Ishikawa (cell line): Measurements from ENCODE around the gene EEF1AKMT3.
A peak's percentile ranks its signal among the peaks of the same experiment; 100 is the strongest.

Source experiments
- CEBPB ChIP-seq: IDR thresholded peaks from 2 replicates; pipeline ENCODE4 v1.6.1; 2012
- CREB1 ChIP-seq: IDR thresholded peaks from 2 replicates; pipeline ENCODE4 v1.6.1; 2012; ENCODE audit warnings: low read depth
- EGR1 ChIP-seq: IDR thresholded peaks from 2 replicates; pipeline ENCODE4 v1.6.1; 2012
- EP300 ChIP-seq: IDR thresholded peaks from 2 replicates; pipeline ENCODE4 v1.6.1; 2012; ENCODE audit warnings: borderline replicate concordance
- FOXM1 ChIP-seq: IDR thresholded peaks from 2 replicates; pipeline ENCODE4 v1.6.1; 2012; ENCODE audit warnings: low read depth, borderline replicate concordance
- NFIC ChIP-seq: IDR thresholded peaks from 2 replicates; pipeline ENCODE4 v1.6.1; 2012
- RAD21 ChIP-seq: IDR thresholded peaks from 2 replicates; pipeline ENCODE4 v1.6.1; 2012; ENCODE audit warnings: low read depth
- REST ChIP-seq: IDR thresholded peaks from 2 replicates; pipeline ENCODE4 v1.6.1; 2012; ENCODE audit warnings: low read depth, mild to moderate bottlenecking
- TAF1 ChIP-seq: IDR thresholded peaks from 2 replicates; pipeline ENCODE4 v1.6.1; 2012; ENCODE audit warnings: low read depth, mild to moderate bottlenecking
- TCF12 ChIP-seq: IDR thresholded peaks from 2 replicates; pipeline ENCODE4 v1.6.1; 2012; ENCODE audit warnings: low read depth
- TEAD4 ChIP-seq: IDR thresholded peaks from 2 replicates; pipeline ENCODE4 v1.6.1; 2012
- YY1 ChIP-seq: IDR thresholded peaks from 2 replicates; pipeline ENCODE4 v1.6.1; 2012; ENCODE audit warnings: low read depth
- ZBTB7A ChIP-seq: IDR thresholded peaks from 2 replicates; pipeline ENCODE4 v1.6.1; 2012; ENCODE audit warnings: low read depth
- TF ChIP-seq, protein P1 (sequence below): IDR thresholded peaks from 2 replicates; pipeline ENCODE4 v1.6.1; 2012
- TF ChIP-seq, protein P2 (sequence below): IDR thresholded peaks from 2 replicates; pipeline ENCODE4 v1.6.1; 2012

The EEF1AKMT3 gene

GRCh38 chr12:57736741-57737466, 35.5 kb upstream of the EEF1AKMT3 start:
- TF ChIP-seq, protein P1, sequence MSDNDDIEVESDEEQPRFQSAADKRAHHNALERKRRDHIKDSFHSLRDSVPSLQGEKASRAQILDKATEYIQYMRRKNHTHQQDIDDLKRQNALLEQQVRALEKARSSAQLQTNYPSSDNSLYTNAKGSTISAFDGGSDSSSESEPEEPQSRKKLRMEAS = no peak
- TF ChIP-seq TCF12 (no peak), EP300 (no peak), RAD21 (no peak), YY1 (no peak), FOXM1 (no peak), ZBTB7A (no peak; the same call in 1 of the 2 replicates), NFIC (no peak), EGR1 (no peak), CREB1 (no peak), TAF1 (no peak), TEAD4 (no peak)

DNA sequence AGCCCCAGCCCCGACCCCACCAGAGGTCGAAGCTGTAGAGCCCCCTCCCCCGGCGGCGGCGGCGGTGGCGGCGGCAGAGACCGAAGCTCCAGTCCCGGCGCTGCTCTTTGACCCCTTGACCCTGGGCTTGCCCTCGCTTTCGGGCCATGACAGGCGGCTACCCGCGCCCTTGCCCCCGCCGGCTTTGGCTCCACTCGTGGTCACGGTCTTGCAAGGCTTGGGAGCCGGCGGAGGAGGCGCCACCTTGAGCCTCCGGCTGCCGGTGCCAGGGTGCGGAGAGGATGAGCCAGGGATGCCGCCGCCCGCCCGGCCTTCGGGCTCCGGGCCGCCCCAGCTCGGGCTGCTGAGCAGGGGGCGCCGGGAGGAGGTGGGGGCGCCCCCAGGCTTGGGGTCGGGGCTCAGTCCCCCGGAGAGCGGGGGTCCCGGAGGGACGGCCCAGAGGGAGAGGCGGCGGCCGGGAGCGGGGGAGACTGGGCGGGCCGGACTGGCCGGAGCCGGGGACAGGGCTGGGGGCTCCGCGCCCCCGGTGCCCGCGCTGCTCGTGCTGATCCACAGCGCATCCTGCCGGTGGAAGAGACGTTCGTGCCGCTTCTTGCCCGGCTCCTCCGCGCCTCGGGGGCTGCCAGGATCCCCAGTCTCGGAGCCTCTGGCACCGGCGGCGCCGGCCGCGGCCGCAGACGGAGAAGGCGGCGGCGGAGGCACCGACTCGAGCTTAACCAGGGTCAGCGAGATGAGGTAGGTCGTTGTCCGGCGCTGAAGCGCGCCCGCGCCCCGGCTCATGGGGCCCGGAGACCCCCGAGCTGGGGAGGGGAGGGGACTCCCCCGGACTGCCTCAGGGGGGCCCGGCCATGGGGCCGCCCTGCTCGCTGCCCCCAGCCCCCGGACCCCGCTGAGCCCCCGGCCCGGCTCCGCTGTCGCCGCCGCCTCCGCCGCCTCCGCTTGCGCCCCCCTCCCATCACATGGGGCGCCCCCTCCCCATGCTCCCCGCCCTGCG, 34.6 kb upstream of the EEF1AKMT3 start:
- TF ChIP-seq CREB1 (no peak), ZBTB7A (peak; percentile 62; the same call in 1 of the 2 replicates), TEAD4 (no peak), NFIC (no peak)

GRCh38 chr12:57738661-57739237, 33.7 kb upstream of the EEF1AKMT3 start, which contains the start of gene AGAP2:
AGAP2 (minus strand) TSS chr12:57738742; CDS start chr12:57738246, 496 bp downstream.
- TF ChIP-seq TCF12 (no peak), YY1 (peak; percentile 59)

- TF ChIP-seq, protein P1 = no peak
- TF ChIP-seq ZBTB7A (no peak), REST (no peak), TCF12 (no peak), TAF1 (no peak), NFIC (no peak), FOXM1 (no peak), YY1 (no peak), EGR1 (no peak)
- TF ChIP-seq, protein P2, sequence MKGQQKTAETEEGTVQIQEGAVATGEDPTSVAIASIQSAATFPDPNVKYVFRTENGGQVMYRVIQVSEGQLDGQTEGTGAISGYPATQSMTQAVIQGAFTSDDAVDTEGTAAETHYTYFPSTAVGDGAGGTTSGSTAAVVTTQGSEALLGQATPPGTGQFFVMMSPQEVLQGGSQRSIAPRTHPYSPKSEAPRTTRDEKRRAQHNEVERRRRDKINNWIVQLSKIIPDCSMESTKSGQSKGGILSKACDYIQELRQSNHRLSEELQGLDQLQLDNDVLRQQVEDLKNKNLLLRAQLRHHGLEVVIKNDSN = no peak
Observed at GRCh38 chr12:57739387-57739786, 33.0 kb upstream of the EEF1AKMT3 start.

GRCh38 chr12:57739914-57740538, 32.4 kb upstream of the EEF1AKMT3 start:
- TF ChIP-seq EP300 (no peak), ZBTB7A (no peak), REST (no peak), FOXM1 (no peak), NFIC (no peak), CREB1 (no peak), RAD21 (no peak), TAF1 (no peak), TEAD4 (no peak), EGR1 (no peak), YY1 (no peak), CEBPB (no peak), TCF12 (no peak)
- TF ChIP-seq, protein P2 = no peak
- TF ChIP-seq, protein P1 = no peak
